Astrocyte (in vitro differentiated cells and primary cell): ENCODE data around the gene LARGE1. TPM values are rescaled to one million over a fixed set of nuclear protein-coding genes. Genes with fewer than 3 reads are reported as not detected.

ENCODE experiments used
- DNase-seq: peaks from one replicate; pipeline ENCODE4 v3.0.0-alpha.2; 2010; ENCODE audit warnings: low read depth
- FAIRE-seq: peaks from 2 replicates; lab custom pipeline; 2011; peaks lifted over from hg19 to GRCh38; lab: Jason Lieb, UNC
- H2AFZ ChIP-seq: 2 replicates; pipeline ENCODE4 v1.6.0; 2012; ENCODE audit warnings: low read depth, low read length, inconsistent platforms
- H3K27ac ChIP-seq: 2 replicates; pipeline ENCODE4 v1.5.1; 2011; ENCODE audit warnings: low read depth, low read length, inconsistent platforms
- H3K27me3 ChIP-seq: 2 replicates; pipeline ENCODE4 v1.6.0; 2011; ENCODE audit warnings: low read length, inconsistent platforms; ENCODE audit not compliant: insufficient read depth
- H3K36me3 ChIP-seq: 2 replicates; pipeline ENCODE4 v1.5.1; 2011; ENCODE audit warnings: low read length, inconsistent platforms; ENCODE audit not compliant: insufficient read depth
- H3K4me1 ChIP-seq: 2 replicates; pipeline ENCODE4 v1.5.1; 2011; ENCODE audit warnings: low read length, inconsistent platforms; ENCODE audit not compliant: insufficient read depth
- H3K4me2 ChIP-seq: 2 replicates; pipeline ENCODE4 v1.6.0; 2012; ENCODE audit warnings: low read length, inconsistent platforms
- H3K4me3 ChIP-seq: 2 replicates; pipeline ENCODE4 v1.5.1; 2011; ENCODE audit warnings: low read depth, mild to moderate bottlenecking, low read length, inconsistent platforms; ENCODE audit not compliant: insufficient read depth
- H3K79me2 ChIP-seq: 2 replicates; pipeline ENCODE4 v1.6.0; 2012; ENCODE audit warnings: mild to moderate bottlenecking, low read length, inconsistent platforms; ENCODE audit not compliant: insufficient read depth
- H3K9ac ChIP-seq: 2 replicates; pipeline ENCODE4 v1.6.0; 2012; ENCODE audit warnings: mild to moderate bottlenecking, low read length, inconsistent platforms
- H3K9me3 ChIP-seq: 2 replicates; pipeline ENCODE4 v1.5.1; 2012; ENCODE audit warnings: low read depth, mild to moderate bottlenecking, low read length, inconsistent platforms; ENCODE audit not compliant: insufficient read depth
- H4K20me1 ChIP-seq: 2 replicates; pipeline ENCODE4 v1.6.0; 2012; ENCODE audit warnings: low read length, inconsistent platforms; ENCODE audit not compliant: insufficient read depth
- H3K27ac Mint-ChIP-seq: one replicate; pipeline ENCODE4 v1.8.0; 2021; ENCODE audit warnings: mild to moderate bottlenecking, mixed read lengths; ENCODE audit not compliant: unreplicated experiment
- H3K27me3 Mint-ChIP-seq: one replicate; pipeline ENCODE4 v1.8.0; 2021; ENCODE audit warnings: low read depth, mixed read lengths; ENCODE audit not compliant: unreplicated experiment
- H3K36me3 Mint-ChIP-seq: one replicate; pipeline ENCODE4 v1.8.0; 2021; ENCODE audit warnings: low read depth, mixed read lengths; ENCODE audit not compliant: unreplicated experiment
- H3K4me1 Mint-ChIP-seq: one replicate; pipeline ENCODE4 v1.8.0; 2021; ENCODE audit warnings: low read depth, mixed read lengths; ENCODE audit not compliant: unreplicated experiment
- H3K4me3 Mint-ChIP-seq: one replicate; pipeline ENCODE4 v1.8.0; 2021; ENCODE audit warnings: mild to moderate bottlenecking, moderate library complexity, mixed read lengths; ENCODE audit not compliant: unreplicated experiment
- H3K9me3 Mint-ChIP-seq: one replicate; pipeline ENCODE4 v1.8.0; 2021; ENCODE audit warnings: mild to moderate bottlenecking, mixed read lengths; ENCODE audit not compliant: unreplicated experiment
- CTCF ChIP-seq: IDR thresholded peaks from 2 replicates; pipeline ENCODE4 v1.5.1; 2011; ENCODE audit warnings: low read depth, mild to moderate bottlenecking, inconsistent platforms, low read length, moderate library complexity; ENCODE audit not compliant: insufficient read depth
- EZH2 ChIP-seq: IDR thresholded peaks from 2 replicates; pipeline ENCODE4 v1.6.1; 2012; ENCODE audit warnings: mild to moderate bottlenecking, low read length, inconsistent platforms; ENCODE audit not compliant: insufficient read depth
- total RNA-seq: library from RNA; stranded (reverse); gene quantifications from 2 replicates; pipeline ENCODE4 v1.2.1, GENCODE V29; 2021

The LARGE1 gene
- total RNA-seq, 1 donor from 2014 or later, result 92.6 TPM

- H2AFZ ChIP-seq, result no peak overlapping the region
- H3K36me3 ChIP-seq, result no peaks in the 10 kb centered on the region
- no peaks in the 10 kb centered on the region for H3K9me3 Mint-ChIP-seq
- H3K4me3 Mint-ChIP-seq, result no peak overlapping the region
- no peaks in the 10 kb centered on the region for H3K27me3 ChIP-seq
- no peaks in the 10 kb centered on the region for H3K9me3 ChIP-seq
- H3K4me1 Mint-ChIP-seq, result peaks cover 13% of the 10 kb centered on the region
- no peak for FAIRE-seq
- H3K4me1 ChIP-seq, result peaks cover 4% of the 10 kb centered on the region
- H3K27me3 Mint-ChIP-seq, result no peaks in the 10 kb centered on the region
- H3K4me3 ChIP-seq, result no peak overlapping the region
- H3K9ac ChIP-seq, result no peak overlapping the region
- no peaks in the 10 kb centered on the region for H3K79me2 ChIP-seq
- peaks cover 22% of the 10 kb centered on the region for H3K36me3 Mint-ChIP-seq
- TF ChIP-seq EZH2, result no peak
- TF ChIP-seq CTCF, result no peak
- DNase-seq, result no peak
- no peak overlapping the region for H3K4me2 ChIP-seq
- no peak overlapping the region for H3K27ac Mint-ChIP-seq
- H3K27ac ChIP-seq, result no peak overlapping the region
- H4K20me1 ChIP-seq, result no peaks in the 10 kb centered on the region
Measured at GRCh38 chr22:33648478-33648877, 271.8 kb downstream of the LARGE1 start.

- no peaks in the 10 kb centered on the region for H3K79me2 ChIP-seq
- Mint-ChIP-seq H3K4me1 (peaks cover 2% of the 10 kb centered on the region), H3K27ac (no peak overlapping the region), H3K27me3 (no peaks in the 10 kb centered on the region), H3K36me3 (peaks cover 39% of the 10 kb centered on the region), H3K4me3 (no peak overlapping the region), H3K9me3 (peaks cover 14% of the 10 kb centered on the region)
- no peak overlapping the region for H3K4me3 ChIP-seq
- H2AFZ ChIP-seq, result no peak overlapping the region
- no peaks in the 10 kb centered on the region for H3K27me3 ChIP-seq
- no peak overlapping the region for H3K9ac ChIP-seq
- H3K27ac ChIP-seq, result no peak overlapping the region
- no peaks in the 10 kb centered on the region for H3K9me3 ChIP-seq
- H3K4me2 ChIP-seq, result no peak overlapping the region
- FAIRE-seq (no peak), DNase-seq (no peak)
- TF ChIP-seq EZH2, result no peak
- no peak for TF ChIP-seq CTCF
- no peaks in the 10 kb centered on the region for H3K4me1 ChIP-seq
- no peaks in the 10 kb centered on the region for H3K36me3 ChIP-seq
- H4K20me1 ChIP-seq, result no peaks in the 10 kb centered on the region
Measured at GRCh38 chr22:33640900-33641299, 279.4 kb downstream of the LARGE1 start.

- no peak for TF ChIP-seq CTCF
- no peak for TF ChIP-seq EZH2
- Mint-ChIP-seq H3K27me3 (no peaks in the 10 kb centered on the region), H3K4me3 (no peak overlapping the region), H3K27ac (no peak overlapping the region), H3K4me1 (peaks cover 2% of the 10 kb centered on the region), H3K9me3 (peaks cover 17% of the 10 kb centered on the region), H3K36me3 (peaks cover 37% of the 10 kb centered on the region)
- DNase-seq (no peak), FAIRE-seq (no peak)
- Histone ChIP-seq H4K20me1 (no peaks in the 10 kb centered on the region), H2AFZ (no peak overlapping the region), H3K4me1 (no peaks in the 10 kb centered on the region), H3K79me2 (no peaks in the 10 kb centered on the region), H3K27ac (no peak overlapping the region), H3K27me3 (no peaks in the 10 kb centered on the region), H3K9me3 (no peaks in the 10 kb centered on the region), H3K9ac (no peak overlapping the region), H3K4me3 (no peak overlapping the region), H3K4me2 (no peak overlapping the region), H3K36me3 (no peaks in the 10 kb centered on the region)
Measured at GRCh38 chr22:33639588-33640254, 280.6 kb downstream of the LARGE1 start.
